Measurements from ENCODE around the gene TUNAR.
"Not testable (repeated sequence)": the region's sequence is repeated elsewhere in the genome, so short reads cannot be mapped to it uniquely, and the experiment has no call there.

TUNAR gene

DNA sequence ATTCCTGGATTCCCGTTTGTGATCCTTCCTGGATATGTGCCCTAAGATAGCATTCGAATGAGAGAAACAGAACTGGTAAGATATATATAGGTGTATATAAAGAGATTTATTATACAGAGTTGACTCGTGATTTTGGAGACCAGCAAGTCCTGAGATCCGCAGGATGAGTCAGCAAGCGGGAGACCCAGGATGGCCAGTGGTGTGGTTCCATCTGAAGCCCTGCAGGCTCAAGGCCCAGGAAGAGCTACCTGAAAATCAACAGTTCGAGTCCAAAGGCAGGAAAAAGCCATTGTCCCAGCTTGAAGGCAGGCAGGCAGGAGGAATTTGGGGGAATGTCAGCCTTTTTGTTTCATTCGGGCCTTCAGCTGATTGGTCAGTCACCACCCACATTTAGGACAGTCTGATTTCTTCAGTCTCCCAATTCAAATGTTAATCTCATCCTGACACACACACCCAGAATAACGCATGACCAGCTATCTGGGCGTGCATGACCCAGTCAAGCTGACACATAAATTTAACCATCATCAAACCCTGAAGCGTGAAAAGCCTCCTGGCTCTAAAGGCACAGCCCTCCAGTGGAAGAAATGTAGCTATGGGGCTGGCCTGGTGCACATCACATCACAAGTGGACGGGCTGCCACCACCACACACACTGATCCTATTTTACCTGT is 44.3 kb downstream of the TUNAR start:
- no peak for DNase-seq

- DNase-seq = no peak
Measured at GRCh38 chr14:95922080-95922479, 45.4 kb downstream of the TUNAR start.

DNA sequence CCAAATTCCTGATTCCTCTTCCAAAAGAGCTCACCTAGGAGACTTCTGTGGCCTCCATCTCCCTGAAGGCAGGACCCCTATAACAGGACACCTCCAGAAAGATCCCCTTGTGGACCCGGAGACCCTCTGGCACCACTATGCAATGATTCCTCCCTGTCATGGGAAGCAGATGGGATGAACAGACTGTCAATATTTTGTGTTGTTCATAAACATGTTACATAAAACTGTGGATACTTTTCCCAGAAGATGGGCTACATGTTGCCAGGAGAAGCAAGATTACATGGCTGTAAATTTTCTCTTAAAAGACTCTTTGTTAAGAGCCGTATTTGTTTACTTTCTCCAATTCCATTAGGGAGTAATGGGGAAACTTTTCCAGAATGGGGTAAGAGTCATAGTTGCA is 52.1 kb downstream of the TUNAR start:
- no peak for DNase-seq

- no peak for DNase-seq
Measured at GRCh38 chr14:95931384-95931783, 54.8 kb downstream of the TUNAR start.

DNA sequence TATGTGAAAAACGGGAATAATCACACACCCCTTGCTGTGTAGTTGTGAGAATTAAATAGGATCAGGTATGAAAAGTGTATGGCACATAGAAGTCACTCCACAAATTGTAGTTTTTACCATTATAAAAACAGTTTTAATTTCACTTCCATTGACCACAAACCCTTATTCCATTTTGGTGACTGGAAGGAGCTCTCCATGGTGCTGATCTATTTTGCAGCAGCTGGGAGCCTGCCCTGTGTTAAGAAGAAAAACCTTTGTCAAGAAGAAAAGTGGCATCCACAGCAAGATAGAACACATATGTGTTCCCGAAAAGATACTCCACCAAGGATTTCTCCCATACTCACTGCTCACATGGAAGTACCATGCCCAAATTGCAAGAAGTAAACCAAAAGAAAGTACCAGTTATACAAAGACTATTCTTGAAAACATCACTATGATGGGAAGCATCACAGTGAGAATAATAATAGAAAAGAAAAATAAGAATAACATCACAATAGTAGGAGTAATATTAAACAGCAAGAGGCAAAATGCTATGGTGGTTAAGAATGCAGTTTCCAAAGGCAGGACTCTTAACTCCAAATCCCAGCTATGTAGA is 58.7 kb downstream of the TUNAR start:
- DNase-seq = peak; percentile 6

DNA sequence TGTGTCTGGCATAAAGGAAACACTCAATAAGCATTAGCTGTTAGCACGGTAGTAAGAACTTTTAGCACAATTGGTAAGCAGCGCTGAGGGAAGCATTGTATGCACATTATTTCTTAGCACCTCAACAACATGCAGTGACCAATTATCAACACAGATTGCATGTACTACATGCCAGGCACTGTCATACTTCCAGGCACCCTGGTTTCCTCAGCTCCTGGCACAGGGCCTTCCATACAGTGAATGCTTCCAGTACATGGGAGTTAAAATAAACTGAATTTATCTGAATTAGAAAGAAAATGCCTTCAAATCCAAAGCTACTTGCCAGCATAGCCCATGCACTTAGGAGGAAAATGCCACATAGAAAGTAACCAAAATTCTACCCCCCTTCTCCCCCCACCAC is 59.4 kb downstream of the TUNAR start:
- DNase-seq = no peak

GRCh38 chr14:95939335-95939734 is 62.7 kb downstream of the TUNAR start:
- DNase-seq = no peak

DNA sequence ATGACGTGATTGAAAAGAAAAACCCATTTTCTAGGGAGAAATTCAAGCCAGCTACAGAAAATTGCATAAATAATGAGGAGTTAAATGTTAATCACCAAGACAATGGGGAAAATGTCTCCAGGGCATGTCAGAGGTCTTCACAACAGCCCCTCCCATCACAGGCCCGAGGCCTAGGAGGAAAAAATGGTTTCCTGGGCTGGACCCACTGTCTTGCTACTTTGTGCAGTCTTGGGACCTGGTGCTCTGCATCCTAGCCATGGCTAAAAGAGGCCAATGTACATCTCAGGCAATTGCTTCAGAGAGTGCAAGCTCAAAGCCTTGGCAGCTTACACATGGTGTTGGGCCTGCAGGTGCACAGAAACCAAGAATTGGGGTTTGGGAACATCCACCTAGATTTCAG is 65.3 kb downstream of the TUNAR start:
- no peak for DNase-seq

GRCh38 chr14:95943699-95944098 is 67.1 kb downstream of the TUNAR start:
- no peak for DNase-seq

GRCh38 chr14:95944462-95944861 is 67.8 kb downstream of the TUNAR start:
- DNase-seq = no peak

- DNase-seq = no peak
Measured at GRCh38 chr14:95946867-95947266, 70.2 kb downstream of the TUNAR start.

- no peak for DNase-seq
Measured at GRCh38 chr14:95948558-95948981, 71.9 kb downstream of the TUNAR start.

DNA sequence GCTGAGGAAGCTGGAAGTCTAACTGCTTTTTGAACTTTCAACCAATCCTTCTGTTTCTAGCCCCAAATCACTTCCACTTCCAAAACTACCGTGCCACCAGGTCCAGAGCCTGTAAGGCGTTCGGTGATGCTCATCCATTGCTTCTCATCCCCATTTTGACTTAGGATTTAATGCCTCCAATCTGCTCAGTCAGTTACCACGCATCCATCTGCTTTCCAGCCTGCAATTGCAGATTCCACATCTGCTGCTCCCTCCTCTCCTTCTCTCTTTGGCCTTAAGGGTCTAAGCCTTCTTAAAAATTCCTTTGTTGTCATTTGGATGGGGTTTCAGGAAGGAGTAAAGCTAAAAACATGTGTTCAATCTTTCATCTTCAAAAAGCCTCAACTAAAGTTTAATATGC is 74.7 kb downstream of the TUNAR start:
- no peak for DNase-seq

DNA sequence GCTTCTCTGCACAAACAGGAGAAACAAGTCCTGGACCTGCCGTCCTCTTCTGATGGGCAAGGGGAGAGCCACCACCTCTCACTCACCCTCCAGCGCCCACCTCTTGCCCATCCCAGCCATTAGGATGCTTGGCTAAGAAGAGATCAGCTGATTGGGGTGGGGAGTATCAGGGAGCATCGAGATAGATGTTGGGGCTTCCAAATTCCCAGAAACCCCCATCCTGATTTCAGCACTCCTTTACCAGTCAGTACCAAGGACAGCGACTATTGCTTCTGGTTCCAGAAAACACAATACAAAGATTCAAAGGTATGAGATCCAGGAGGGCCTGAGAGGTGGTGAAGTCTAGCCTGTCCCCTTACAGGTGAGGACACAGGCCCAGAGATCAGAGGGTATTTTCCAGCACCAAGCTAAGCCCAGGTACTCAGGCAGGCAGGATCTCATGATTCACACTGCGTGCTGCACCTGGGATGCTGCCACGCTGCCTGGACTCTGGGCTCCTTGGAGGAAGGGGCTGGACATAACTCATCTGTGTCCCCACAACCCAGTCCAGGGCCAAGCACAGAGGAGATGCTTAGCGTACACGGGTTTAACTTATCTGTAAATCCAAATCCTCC is 76.6 kb downstream of the TUNAR start:
- DNase-seq = no peak

GRCh38 chr14:95956601-95957460 is 80.2 kb downstream of the TUNAR start:
- no peak for DNase-seq

DNA sequence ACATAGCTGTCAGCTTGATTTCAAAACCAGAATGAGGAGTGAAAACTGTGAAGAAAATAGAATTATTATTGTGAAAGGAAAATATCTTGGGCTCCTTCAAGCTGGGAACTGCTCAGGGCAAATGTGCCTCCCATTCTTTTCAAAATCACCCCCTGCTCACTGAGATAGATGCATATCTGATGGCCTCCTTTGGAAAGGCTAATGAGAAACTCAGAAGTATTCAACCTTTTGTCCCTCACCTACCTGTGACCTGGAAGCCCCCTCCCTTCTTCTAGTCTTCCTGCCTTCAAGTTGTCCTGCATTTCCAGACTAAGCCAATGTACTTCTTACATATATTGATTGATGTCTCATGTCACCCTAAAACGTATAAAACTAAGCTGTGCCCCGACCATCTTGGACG is 81.5 kb downstream of the TUNAR start:
- DNase-seq = no peak

DNA sequence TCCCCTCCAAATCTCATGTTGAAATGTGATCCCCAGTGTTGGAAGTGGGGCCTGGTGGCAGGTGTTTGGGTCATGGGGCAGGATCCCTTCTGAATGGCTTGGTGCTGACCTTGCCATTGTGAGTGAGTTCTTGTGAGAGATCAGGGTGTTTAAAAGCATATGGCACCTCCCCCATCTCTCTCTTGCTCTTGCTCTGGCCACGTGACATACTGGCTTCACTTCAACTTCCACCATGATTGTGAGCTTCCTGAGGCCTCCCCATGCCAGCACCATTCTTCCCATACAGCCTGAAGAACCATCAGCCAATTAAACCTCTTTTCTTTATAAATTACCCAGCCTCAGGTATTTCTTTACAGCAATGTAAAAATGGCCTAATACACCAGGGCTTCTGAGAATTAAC is 82.7 kb downstream of the TUNAR start:
- no peak for DNase-seq

DNA sequence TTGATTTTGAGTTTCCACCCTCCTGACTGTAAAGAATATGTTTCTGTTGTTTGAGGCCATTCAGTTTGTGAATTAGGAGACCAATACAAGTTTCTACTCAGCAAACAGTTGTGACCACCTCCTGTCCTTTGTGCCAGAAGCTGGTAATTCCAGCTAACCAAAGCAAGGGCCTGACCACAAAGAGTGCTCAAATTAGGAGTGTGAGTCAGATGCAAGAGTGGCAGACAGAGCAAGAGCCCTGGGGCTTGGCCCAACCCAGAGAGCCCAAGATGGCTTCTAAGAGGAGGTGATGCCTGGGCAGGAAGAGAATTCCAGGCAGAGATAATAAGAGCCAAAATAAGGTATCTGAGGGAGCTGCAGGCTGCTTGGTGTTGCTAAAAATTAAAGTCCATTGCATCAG is 84.8 kb downstream of the TUNAR start:
- no peak for DNase-seq

- no peak for DNase-seq
Measured at GRCh38 chr14:95964901-95965300, 88.3 kb downstream of the TUNAR start.

- not testable (repeated sequence) for DNase-seq
Measured at GRCh38 chr14:95968048-95968447, 91.4 kb downstream of the TUNAR start.

Data from HCEC 1CT (cell line).